GM12878 (cell line): ENCODE measurements around the gene TCEA2. TPM values are rescaled to one million over a fixed set of nuclear protein-coding genes. Genes with fewer than 3 reads are reported as not detected.
A peak's percentile ranks its signal among the peaks of the same experiment; 100 is the strongest.

Experiments used
- ATAC-seq: fragments of 200-7000 bp; cut with Tn5 transposase; 3 replicates; pipeline ENCODE4 v1.9.1; 2020; ENCODE audit warnings: mild to moderate bottlenecking, moderate library complexity
- BruUV-seq: library from RNA; stranded (reverse); fragments of 400-500 nt; replicated peaks from 2 replicates; lab custom pipeline; 2021; lab: Mats Ljungman, UMichigan
- CTCF ChIA-PET: fragments of 300-600 bp; sonication (Branson Sonifier 250); formaldehyde crosslinking; extraction: SDS; loops from one replicate; lab custom pipeline; 2021; ENCODE audit warnings: inconsistent platforms; lab: Yijun Ruan, JAX
- POLR2A ChIA-PET: fragments of 350-600 bp; formaldehyde crosslinking; extraction: SDS; loops from one replicate; lab custom pipeline; 2021; ENCODE audit warnings: inconsistent platforms; lab: Charles Lee
- RAD21 ChIA-PET: fragments of 300-600 bp; sonication (Branson Sonifier 250); formaldehyde crosslinking; loops from one replicate; lab custom pipeline; 2023; ENCODE audit warnings: antibody characterized with exemption; ENCODE audit not compliant: unreplicated experiment; lab: Charles Lee
- SMC1A ChIA-PET: fragments of 300-600 bp; sonication (Branson Sonifier 250); formaldehyde crosslinking; loops from one replicate; lab custom pipeline; 2023; ENCODE audit not compliant: unreplicated experiment, uncharacterized antibody; lab: Charles Lee
- DNase-seq: peaks from one replicate; pipeline ENCODE4 v3.0.0-alpha.2; 2011; ENCODE audit warnings: low read depth, low spot score
- FAIRE-seq: peaks from 3 replicates; lab custom pipeline; 2011; peaks lifted over from hg19 to GRCh38; lab: Jason Lieb, UNC
- H2AFZ ChIP-seq: 2 replicates; pipeline ENCODE4 v1.6.0; 2011; ENCODE audit warnings: low read depth, low read length, control low read depth; ENCODE audit not compliant: control insufficient read depth
- H3K27ac ChIP-seq: 2 replicates; pipeline ENCODE4 v1.5.1; 2011; ENCODE audit warnings: control low read depth; ENCODE audit not compliant: control insufficient read depth, insufficient read depth
- H3K27me3 ChIP-seq, 2 experiments: replicated peaks in 1 of 2; 2 replicates each; pipeline versions ENCODE4 v1.6.0 to v1.6.1; 2011; ENCODE audit warnings: low read length in 1 of 2; ENCODE audit not compliant: control insufficient read depth in 2 of 2, insufficient read depth in 2 of 2
- H3K36me3 ChIP-seq, 2 experiments: 2 replicates each; pipeline ENCODE4 v1.5.1; 2011; ENCODE audit warnings: low read length in 1 of 2; ENCODE audit not compliant: control insufficient read depth in 2 of 2, insufficient read depth in 2 of 2
- H3K4me1 ChIP-seq: 2 replicates; pipeline ENCODE4 v1.6.1; 2011; ENCODE audit warnings: mild to moderate bottlenecking, low read length, moderate library complexity, mixed read lengths; ENCODE audit not compliant: control insufficient read depth, insufficient read depth
- H3K4me2 ChIP-seq: 2 replicates; pipeline ENCODE4 v1.6.0; 2011; ENCODE audit warnings: control low read depth; ENCODE audit not compliant: control insufficient read depth, insufficient read depth
- H3K4me3 ChIP-seq: fragments of 200-600 bp; sonication (generic); 2 replicates; pipeline ENCODE4 v1.5.1; 2016
- H3K79me2 ChIP-seq: 2 replicates; pipeline ENCODE4 v1.6.0; 2011; ENCODE audit warnings: low read length; ENCODE audit not compliant: control insufficient read depth, insufficient read depth
- H3K9ac ChIP-seq: 2 replicates; pipeline ENCODE4 v1.8.0; 2011; ENCODE audit warnings: low read length, control low read depth, mixed read lengths; ENCODE audit not compliant: control insufficient read depth, insufficient read depth
- H3K9me3 ChIP-seq: replicated peaks from 3 replicates; pipeline ENCODE4 v1.5.1; 2011; ENCODE audit warnings: mild to moderate bottlenecking, low read length; ENCODE audit not compliant: control insufficient read depth, insufficient read depth
- H4K20me1 ChIP-seq: 2 replicates; pipeline ENCODE4 v1.6.0; 2011; ENCODE audit not compliant: control insufficient read depth, insufficient read depth
- BACH1 ChIP-seq: fragments of 450-650 bp; IDR thresholded peaks from 2 replicates; pipeline ENCODE4 v1.6.1; 2017; ENCODE audit warnings: mild to moderate bottlenecking, borderline replicate concordance
- CHD1 ChIP-seq: IDR thresholded peaks from 2 replicates; pipeline ENCODE4 v1.6.1; 2012; ENCODE audit warnings: low read depth, low read length, improper control_type of control experiment
- EGR1 ChIP-seq, 2 experiments: IDR thresholded peaks; 1 replicate in 1 of 2; 2 replicates in 1 of 2; pipeline ENCODE4 v1.6.1; 2011 to 2012; ENCODE audit warnings: low read depth in 2 of 2, low read length in 2 of 2, borderline replicate concordance in 1 of 2, mild to moderate bottlenecking in 1 of 2, moderate library complexity in 1 of 2
- EP300 ChIP-seq, 2 experiments: fragments of 150-350 bp in 1 of 2; IDR thresholded peaks; 2 replicates each; pipeline ENCODE4 v1.6.1; 2011 to 2012; ENCODE audit warnings: low read depth in 2 of 2, low read length in 2 of 2, borderline replicate concordance in 1 of 2, improper control_type of control experiment in 1 of 2, inconsistent platforms in 1 of 2; ENCODE audit not compliant: control insufficient read depth in 1 of 2
- HDAC2 ChIP-seq: fragments of 200-600 bp; sonication (generic); IDR thresholded peaks from 2 replicates; pipeline ENCODE4 v1.6.1; 2017
- HDGF ChIP-seq: fragments of 450-650 bp; IDR thresholded peaks from 2 replicates; pipeline ENCODE4 v1.6.1; 2016; ENCODE audit warnings: antibody characterized with exemption
- KLF5 ChIP-seq: fragments of 450-650 bp; IDR thresholded peaks from 2 replicates; pipeline ENCODE4 v1.6.1; 2014; ENCODE audit warnings: mild to moderate bottlenecking; ENCODE audit not compliant: partially characterized antibody
- NFXL1 ChIP-seq: fragments of 450-650 bp; IDR thresholded peaks from 2 replicates; pipeline ENCODE4 v1.6.1; 2017; ENCODE audit warnings: antibody characterized with exemption, mild to moderate bottlenecking, borderline replicate concordance
- PAX5 ChIP-seq: IDR thresholded peaks from 2 replicates; pipeline ENCODE4 v1.6.1; 2011; ENCODE audit warnings: low read depth, low read length, borderline replicate concordance
- RAD21 ChIP-seq: IDR thresholded peaks from 2 replicates; pipeline ENCODE4 v1.6.1; 2011; ENCODE audit warnings: mild to moderate bottlenecking, low read depth, low read length, moderate library complexity; ENCODE audit not compliant: insufficient read depth
- RAD51 ChIP-seq: fragments of 450-650 bp; IDR thresholded peaks from 2 replicates; pipeline ENCODE4 v1.6.1; 2016; ENCODE audit warnings: moderate library complexity, mild to moderate bottlenecking, inconsistent platforms
- RFX5 ChIP-seq: IDR thresholded peaks from 2 replicates; pipeline ENCODE4 v1.6.1; 2011; ENCODE audit warnings: low read depth, low read length, improper control_type of control experiment
- TARDBP ChIP-seq: IDR thresholded peaks from 2 replicates; pipeline ENCODE4 v1.6.1; 2016; ENCODE audit warnings: borderline replicate concordance
- TCF12 ChIP-seq: IDR thresholded peaks from 2 replicates; pipeline ENCODE4 v1.6.1; 2011; ENCODE audit warnings: low read depth, mild to moderate bottlenecking, low read length
- YY1 ChIP-seq: IDR thresholded peaks from 2 replicates; pipeline ENCODE4 v1.6.1; 2011; ENCODE audit warnings: low read depth, mild to moderate bottlenecking, low read length
- ZSCAN29 ChIP-seq: fragments of 450-650 bp; IDR thresholded peaks from 2 replicates; pipeline ENCODE4 v1.6.1; 2017; ENCODE audit warnings: mild to moderate bottlenecking, moderate library complexity
- ZZZ3 ChIP-seq: IDR thresholded peaks from 2 replicates; pipeline ENCODE4 v1.6.1; 2011; ENCODE audit warnings: low read depth; ENCODE audit not compliant: control insufficient read depth, insufficient read length
- WGBS: methylation state at CpG from one replicate; pipeline ENCODE4 v1.1.6; 2016; ENCODE audit warnings: low lambda C conversion rate; ENCODE audit not compliant: insufficient replicate concordance, insufficient coverage; ENCODE audit errors: missing lambda C conversion rate; 5-methylcytosine and 5-hydroxymethylcytosine counted together
- in situ Hi-C: fragments of 300-500 bp; cut with MboI; formaldehyde crosslinking; loops from 9 replicates; pipeline ENCODE4 v1.14.3; 2018; ENCODE audit warnings: mixed read lengths
- intact Hi-C: fragments of 100-400 bp; cut with micrococcal nuclease; formaldehyde crosslinking; loops from one replicate; pipeline ENCODE4 v1.14.2; 2022; ENCODE audit not compliant: unreplicated experiment
- polyA plus RNA-seq, 11 experiments: library from polyadenylated mRNA; depleted of rRNA in 4 of 11; unstranded in 6 of 11; stranded (reverse) in 5 of 11; fragments of >200 nt; fragmentation: Nextera tagmentation in 4 of 11; fragmentation: Illumina TruSeq in 1 of 11; extraction: Ambion mirVana in 4 of 11; extraction: Trizol in 1 of 11; gene quantifications; 1 replicate in 1 of 11; 2 replicates in 10 of 11; pipeline versions ENCODE4 v1.2.1 to v1.2.3, GENCODE V29; 2011 to 2016; ENCODE audit warnings: inconsistent platforms in 2 of 11, missing spikeins in 2 of 11, low read depth in 1 of 11
- total RNA-seq, 4 experiments: library from RNA; depleted of rRNA in 3 of 4; stranded (reverse); fragments of >200 nt in 3 of 4; fragmentation: Illumina TruSeq in 1 of 4; extraction: Trizol in 1 of 4; gene quantifications; 2 replicates each; pipeline versions ENCODE4 v1.2.1 to v1.2.3, GENCODE V29; 2013 to 2021
- TF ChIP-seq, protein P1 (sequence below): fragments of 450-650 bp; formaldehyde crosslinking; IDR thresholded peaks from 2 replicates; pipeline ENCODE4 v1.4.0; 2022; ENCODE audit warnings: mild to moderate bottlenecking, moderate library complexity
- TF ChIP-seq, protein P2 (sequence below): fragments of 450-650 bp; IDR thresholded peaks from 2 replicates; pipeline ENCODE4 v1.6.1; 2016; ENCODE audit warnings: mild to moderate bottlenecking
- TF ChIP-seq, protein P3 (sequence below): IDR thresholded peaks from 2 replicates; pipeline ENCODE4 v1.6.1; 2011; ENCODE audit warnings: low read depth, mild to moderate bottlenecking, low read length, moderate library complexity, borderline replicate concordance; ENCODE audit errors: extremely low read depth

The TCEA2 gene
- total and polyA plus RNA-seq, 10 of the 15 experiments (the other 5 are each of a cell fraction or from before 2014, with no cell fraction given), result 3.4 to 42.5 (median 13.3) TPM

DNA sequence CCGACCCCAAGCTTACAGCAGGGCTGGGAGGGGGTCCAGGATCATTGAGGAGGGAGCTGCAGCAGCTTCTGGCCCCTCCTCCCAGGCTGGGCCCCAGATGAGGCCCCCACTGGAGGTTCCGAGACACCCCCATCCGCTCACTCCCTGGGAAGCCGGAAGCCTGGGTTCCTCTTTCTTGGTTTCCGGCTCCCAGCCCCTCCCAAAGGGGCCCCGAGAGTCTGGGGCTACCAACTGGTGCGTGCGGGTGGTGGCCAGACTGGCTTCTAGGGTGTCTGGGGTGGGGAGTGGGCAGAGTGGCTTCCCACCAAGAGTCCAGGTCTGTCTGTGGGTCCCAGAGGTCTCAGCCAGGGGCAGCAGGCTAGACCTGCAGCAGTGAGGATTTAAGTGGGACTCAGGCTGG is 14.1 kb downstream of the TCEA2 start:
- H3K27me3 ChIP-seq, result no peaks in the 10 kb centered on the region
- WGBS, result 0% methylated on average over 8 of the region's 8 CpGs
- no peaks in the 10 kb centered on the region for H4K20me1 ChIP-seq
- H3K9ac ChIP-seq, result peak overlapping the region; percentile 91
- H3K4me2 ChIP-seq, result peak overlapping the region; percentile 97
- H3K4me3 ChIP-seq, result peak overlapping the region; percentile 83
- no TSS peak for BruUV-seq
- no peak overlapping the region for H2AFZ ChIP-seq
- peaks cover 3 to 18% of the 10 kb centered on the region in 2 experiments for H3K36me3 ChIP-seq
- in situ Hi-C loops, result no loop called here
- no peak for FAIRE-seq
- peaks cover 30% of the 10 kb centered on the region for H3K79me2 ChIP-seq
- SMC1A ChIA-PET, result interaction anchor here (2.8 kb wide), 1 partner anchor 11 kb away, joined by 10 read pairs; no protein-coding TSS in a partner anchor
- peaks cover 19% of the 10 kb centered on the region; the same call in 1 of the 2 replicates for H3K4me1 ChIP-seq
- DNase-seq, result no peak
- peak; percentile 54 for ATAC-seq
- intact Hi-C loops, result no loop called here
- H3K27ac ChIP-seq, result peak overlapping the region; percentile 85
- RAD21 ChIA-PET, result interaction anchor here (1.2 to 2.3 kb wide), 4 partner anchors 11 to 36 kb away, joined by 4 to 7 read pairs (median 4); no protein-coding TSS in a partner anchor
- CTCF ChIA-PET, result interaction anchor here (1.1 to 3.9 kb wide), 5 partner anchors 10 to 38 kb away, joined by 3 to 22 read pairs (median 7); no protein-coding TSS in a partner anchor
- POLR2A ChIA-PET, result interaction anchor here (1.1 to 3.2 kb wide), 6 partner anchors 12 to 38 kb away, joined by 4 to 10 read pairs (median 8); no protein-coding TSS in a partner anchor
- no peaks in the 10 kb centered on the region for H3K9me3 ChIP-seq
- no peak for TF ChIP-seq CHD1
- no peak for TF ChIP-seq TARDBP
- TF ChIP-seq, protein P1, sequence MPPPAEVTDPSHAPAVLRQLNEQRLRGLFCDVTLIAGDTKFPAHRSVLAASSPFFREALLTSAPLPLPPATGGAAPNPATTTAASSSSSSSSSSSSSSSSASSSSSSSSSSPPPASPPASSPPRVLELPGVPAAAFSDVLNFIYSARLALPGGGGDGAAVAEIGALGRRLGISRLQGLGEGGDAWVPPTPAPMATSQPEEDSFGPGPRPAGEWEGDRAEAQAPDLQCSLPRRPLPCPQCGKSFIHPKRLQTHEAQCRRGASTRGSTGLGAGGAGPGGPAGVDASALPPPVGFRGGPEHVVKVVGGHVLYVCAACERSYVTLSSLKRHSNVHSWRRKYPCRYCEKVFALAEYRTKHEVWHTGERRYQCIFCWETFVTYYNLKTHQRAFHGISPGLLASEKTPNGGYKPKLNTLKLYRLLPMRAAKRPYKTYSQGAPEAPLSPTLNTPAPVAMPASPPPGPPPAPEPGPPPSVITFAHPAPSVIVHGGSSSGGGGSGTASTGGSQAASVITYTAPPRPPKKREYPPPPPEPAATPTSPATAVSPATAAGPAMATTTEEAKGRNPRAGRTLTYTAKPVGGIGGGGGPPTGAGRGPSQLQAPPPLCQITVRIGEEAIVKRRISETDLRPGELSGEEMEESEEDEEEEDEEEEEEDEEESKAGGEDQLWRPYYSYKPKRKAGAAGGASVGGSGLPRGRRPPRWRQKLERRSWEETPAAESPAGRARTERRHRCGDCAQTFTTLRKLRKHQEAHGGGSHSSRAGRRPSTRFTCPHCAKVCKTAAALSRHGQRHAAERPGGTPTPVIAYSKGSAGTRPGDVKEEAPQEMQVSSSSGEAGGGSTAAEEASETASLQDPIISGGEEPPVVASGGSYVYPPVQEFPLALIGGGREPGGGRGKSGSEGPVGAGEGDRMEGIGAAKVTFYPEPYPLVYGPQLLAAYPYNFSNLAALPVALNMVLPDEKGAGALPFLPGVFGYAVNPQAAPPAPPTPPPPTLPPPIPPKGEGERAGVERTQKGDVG, result no peak
- TF ChIP-seq EP300 (IDR thresholded peaks at IDR 0.05; ENCODE audit: borderline replicate concordance in 1 of 2, control insufficient read depth in 1 of 2, low read depth in 2 of 2, low read length in 2 of 2), result peak; percentile 16 to 54; a peak in 1 of 4 replicates
- TF ChIP-seq ZSCAN29, result no peak
- no peak for TF ChIP-seq TCF12
- TF ChIP-seq HDGF, result no peak
- TF ChIP-seq, protein P2, sequence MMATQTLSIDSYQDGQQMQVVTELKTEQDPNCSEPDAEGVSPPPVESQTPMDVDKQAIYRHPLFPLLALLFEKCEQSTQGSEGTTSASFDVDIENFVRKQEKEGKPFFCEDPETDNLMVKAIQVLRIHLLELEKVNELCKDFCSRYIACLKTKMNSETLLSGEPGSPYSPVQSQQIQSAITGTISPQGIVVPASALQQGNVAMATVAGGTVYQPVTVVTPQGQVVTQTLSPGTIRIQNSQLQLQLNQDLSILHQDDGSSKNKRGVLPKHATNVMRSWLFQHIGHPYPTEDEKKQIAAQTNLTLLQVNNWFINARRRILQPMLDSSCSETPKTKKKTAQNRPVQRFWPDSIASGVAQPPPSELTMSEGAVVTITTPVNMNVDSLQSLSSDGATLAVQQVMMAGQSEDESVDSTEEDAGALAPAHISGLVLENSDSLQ, result no peak
- TF ChIP-seq RAD21, result no peak
- TF ChIP-seq, protein P3, sequence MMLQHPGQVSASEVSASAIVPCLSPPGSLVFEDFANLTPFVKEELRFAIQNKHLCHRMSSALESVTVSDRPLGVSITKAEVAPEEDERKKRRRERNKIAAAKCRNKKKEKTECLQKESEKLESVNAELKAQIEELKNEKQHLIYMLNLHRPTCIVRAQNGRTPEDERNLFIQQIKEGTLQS, result no peak
- TF ChIP-seq PAX5, result peak; percentile 53; the same call in 1 of the 2 replicates
- no peak for TF ChIP-seq NFXL1
- TF ChIP-seq BACH1, result 0 out of 2 replicates have a peak, but pooled peaks have one; percentile 61
- no peak for TF ChIP-seq ZZZ3
- TF ChIP-seq EGR1 (IDR thresholded peaks at IDR 0.05; ENCODE audit: borderline replicate concordance in 1 of 2, low read depth in 2 of 2, low read length in 2 of 2), result no peak
- no peak for TF ChIP-seq HDAC2
- no peak for TF ChIP-seq KLF5
- TF ChIP-seq RFX5, result no peak
- no peak for TF ChIP-seq RAD51
- no peak for TF ChIP-seq YY1
